ENCODE results near the gene CYP39A1. TPM values are rescaled to one million over a fixed set of nuclear protein-coding genes. Genes with fewer than 3 reads are reported as not detected.

The CYP39A1 gene
- total and polyA plus RNA-seq, 2 donors (not counting 1 experiment from before 2014, with no cell fraction given), result 0.49 to 3.8 TPM

GRCh38 chr6:46525583-46525982, 127.0 kb downstream of the CYP39A1 start:
- Histone ChIP-seq H3K4me2 (ENCODE audit: extremely low read depth, insufficient read depth, low read length) (no peak overlapping the region), H3K4me1 (ENCODE audit: control insufficient read depth, extremely low read depth, insufficient read depth, low read length) (no peaks in the 10 kb centered on the region), H2AFZ (ENCODE audit: low read length) (no peak overlapping the region), H3K9me3 (ENCODE audit: control insufficient read depth, insufficient read depth, low read depth, low read length) (no peaks in the 10 kb centered on the region), H3K4me3 (replicated peaks in 1 of 4; ENCODE audit: control extremely low read depth in 1 of 4, insufficient read depth in 1 of 4, low read depth in 3 of 4, low read length in 4 of 4) (no peak overlapping the region), H3K9ac (ENCODE audit: insufficient read depth, low read length) (no peak overlapping the region), H3K27me3 (ENCODE audit: control insufficient read depth, insufficient read depth, low read length) (no peaks in the 10 kb centered on the region), H3K27ac (ENCODE audit: insufficient read depth, low read length) (no peak overlapping the region), H3K79me2 (ENCODE audit: control insufficient read depth, insufficient read depth, low read length) (no peaks in the 10 kb centered on the region), H4K20me1 (ENCODE audit: control insufficient read depth, extremely low read depth, insufficient read depth, low read length) (no peaks in the 10 kb centered on the region), H3K36me3 (ENCODE audit: control insufficient read depth, insufficient read depth, low read length) (no peaks in the 10 kb centered on the region)
- DNase-seq (ENCODE audit: low read depth in 2 of 2), result no peak
- TF ChIP-seq CTCF (conservative IDR thresholded peaks at IDR 0.05 in 1 of 2, IDR thresholded peaks at IDR 0.05 in 1 of 2; ENCODE audit: low read depth in 1 of 2, low read length in 2 of 2) (no peak), EZH2 (IDR thresholded peaks at IDR 0.05; ENCODE audit: low read length, missing control alignments) (no peak)

- TF ChIP-seq EZH2 (IDR thresholded peaks at IDR 0.05; ENCODE audit: low read length, missing control alignments), result no peak
- no peak for TF ChIP-seq CTCF (conservative IDR thresholded peaks at IDR 0.05 in 1 of 2, IDR thresholded peaks at IDR 0.05 in 1 of 2; ENCODE audit: low read depth in 1 of 2, low read length in 2 of 2)
- Histone ChIP-seq H3K4me3 (replicated peaks in 1 of 4; ENCODE audit: control extremely low read depth in 1 of 4, insufficient read depth in 1 of 4, low read depth in 3 of 4, low read length in 4 of 4) (no peak overlapping the region), H3K27me3 (ENCODE audit: control insufficient read depth, insufficient read depth, low read length) (no peaks in the 10 kb centered on the region), H3K36me3 (ENCODE audit: control insufficient read depth, insufficient read depth, low read length) (no peaks in the 10 kb centered on the region), H3K9me3 (ENCODE audit: control insufficient read depth, insufficient read depth, low read depth, low read length) (no peaks in the 10 kb centered on the region), H3K4me2 (ENCODE audit: extremely low read depth, insufficient read depth, low read length) (no peak overlapping the region), H2AFZ (ENCODE audit: low read length) (no peak overlapping the region), H3K4me1 (ENCODE audit: control insufficient read depth, extremely low read depth, insufficient read depth, low read length) (no peaks in the 10 kb centered on the region), H3K9ac (ENCODE audit: insufficient read depth, low read length) (no peak overlapping the region), H3K27ac (ENCODE audit: insufficient read depth, low read length) (no peak overlapping the region), H4K20me1 (ENCODE audit: control insufficient read depth, extremely low read depth, insufficient read depth, low read length) (no peaks in the 10 kb centered on the region), H3K79me2 (ENCODE audit: control insufficient read depth, insufficient read depth, low read length) (no peaks in the 10 kb centered on the region)
- DNase-seq (ENCODE audit: low read depth in 2 of 2), result peak; percentile 28 to 76
Measured at GRCh38 chr6:46521464-46521971, 131.1 kb downstream of the CYP39A1 start.

- Histone ChIP-seq H3K27me3 (ENCODE audit: control insufficient read depth, insufficient read depth, low read length) (no peaks in the 10 kb centered on the region), H3K4me2 (ENCODE audit: extremely low read depth, insufficient read depth, low read length) (no peak overlapping the region), H3K79me2 (ENCODE audit: control insufficient read depth, insufficient read depth, low read length) (no peaks in the 10 kb centered on the region), H2AFZ (ENCODE audit: low read length) (no peak overlapping the region), H4K20me1 (ENCODE audit: control insufficient read depth, extremely low read depth, insufficient read depth, low read length) (no peaks in the 10 kb centered on the region), H3K4me1 (ENCODE audit: control insufficient read depth, extremely low read depth, insufficient read depth, low read length) (no peaks in the 10 kb centered on the region), H3K27ac (ENCODE audit: insufficient read depth, low read length) (no peak overlapping the region), H3K4me3 (replicated peaks in 1 of 4; ENCODE audit: control extremely low read depth in 1 of 4, insufficient read depth in 1 of 4, low read depth in 3 of 4, low read length in 4 of 4) (no peak overlapping the region), H3K9ac (ENCODE audit: insufficient read depth, low read length) (no peak overlapping the region), H3K9me3 (ENCODE audit: control insufficient read depth, insufficient read depth, low read depth, low read length) (no peaks in the 10 kb centered on the region), H3K36me3 (ENCODE audit: control insufficient read depth, insufficient read depth, low read length) (no peaks in the 10 kb centered on the region)
- DNase-seq (ENCODE audit: low read depth in 2 of 2), result no peak
- TF ChIP-seq CTCF (conservative IDR thresholded peaks at IDR 0.05 in 1 of 2, IDR thresholded peaks at IDR 0.05 in 1 of 2; ENCODE audit: low read depth in 1 of 2, low read length in 2 of 2), result no peak
- TF ChIP-seq EZH2 (IDR thresholded peaks at IDR 0.05; ENCODE audit: low read length, missing control alignments), result no peak
Measured at GRCh38 chr6:46517202-46517601, 135.4 kb downstream of the CYP39A1 start.

All from fibroblast of lung (primary cell).